COLO668 (cell line): ENCODE data around the gene ACP7.
"Not testable (repeated sequence)": the region's sequence is repeated elsewhere in the genome, so short reads cannot be mapped to it uniquely, and the experiment has no call there.

Source experiments
- DNase-seq: peaks from one replicate; lab custom pipeline; 2025; ENCODE audit not compliant: unreplicated experiment; lab: John Stamatoyannopoulos, UW

Gene ACP7, protein sequence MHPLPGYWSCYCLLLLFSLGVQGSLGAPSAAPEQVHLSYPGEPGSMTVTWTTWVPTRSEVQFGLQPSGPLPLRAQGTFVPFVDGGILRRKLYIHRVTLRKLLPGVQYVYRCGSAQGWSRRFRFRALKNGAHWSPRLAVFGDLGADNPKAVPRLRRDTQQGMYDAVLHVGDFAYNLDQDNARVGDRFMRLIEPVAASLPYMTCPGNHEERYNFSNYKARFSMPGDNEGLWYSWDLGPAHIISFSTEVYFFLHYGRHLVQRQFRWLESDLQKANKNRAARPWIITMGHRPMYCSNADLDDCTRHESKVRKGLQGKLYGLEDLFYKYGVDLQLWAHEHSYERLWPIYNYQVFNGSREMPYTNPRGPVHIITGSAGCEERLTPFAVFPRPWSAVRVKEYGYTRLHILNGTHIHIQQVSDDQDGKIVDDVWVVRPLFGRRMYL

DNA sequence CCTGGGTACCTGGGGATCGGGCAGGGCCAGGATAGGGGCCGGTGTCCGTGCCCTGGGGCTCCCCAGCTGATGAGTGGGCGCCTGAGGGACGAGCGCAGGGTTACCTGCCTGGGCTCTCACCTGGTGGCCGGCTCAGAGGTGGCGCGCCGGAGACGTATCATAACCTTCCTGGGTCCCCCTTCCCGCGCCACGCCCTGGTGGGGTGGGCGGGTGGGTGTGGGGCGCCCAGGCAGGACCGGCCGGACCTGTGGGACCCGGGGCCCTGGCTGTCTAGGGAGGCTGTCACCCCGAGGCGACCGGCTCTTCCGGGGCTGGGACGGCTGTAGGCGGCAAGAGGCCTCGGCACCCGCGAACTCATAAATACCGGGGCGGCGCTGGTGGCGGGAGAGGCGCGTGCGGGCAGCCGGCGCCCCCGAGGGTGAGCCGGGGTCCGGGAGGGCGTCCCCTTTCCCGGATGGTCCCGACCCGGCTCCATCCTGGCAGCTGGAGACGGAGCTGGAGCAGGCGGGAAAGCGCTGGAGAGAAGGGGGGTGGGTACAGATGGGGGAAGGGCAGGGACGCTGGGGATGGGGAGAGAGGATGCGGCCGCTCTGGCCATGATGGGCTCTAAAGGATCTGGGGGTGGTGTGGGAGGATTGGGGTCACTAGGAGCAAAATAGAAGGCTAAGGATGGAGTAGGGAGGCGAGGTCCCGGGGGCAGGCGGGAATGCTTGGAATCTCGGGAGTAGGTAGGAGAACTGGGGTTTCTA lies at the start of gene ACP7:
TSS of gene ACP7 (plus strand) at position 386 of the 749 bp plus-strand sequence. CDS start 902 bp downstream, outside the sequence.
- DNase-seq = no peak

DNA sequence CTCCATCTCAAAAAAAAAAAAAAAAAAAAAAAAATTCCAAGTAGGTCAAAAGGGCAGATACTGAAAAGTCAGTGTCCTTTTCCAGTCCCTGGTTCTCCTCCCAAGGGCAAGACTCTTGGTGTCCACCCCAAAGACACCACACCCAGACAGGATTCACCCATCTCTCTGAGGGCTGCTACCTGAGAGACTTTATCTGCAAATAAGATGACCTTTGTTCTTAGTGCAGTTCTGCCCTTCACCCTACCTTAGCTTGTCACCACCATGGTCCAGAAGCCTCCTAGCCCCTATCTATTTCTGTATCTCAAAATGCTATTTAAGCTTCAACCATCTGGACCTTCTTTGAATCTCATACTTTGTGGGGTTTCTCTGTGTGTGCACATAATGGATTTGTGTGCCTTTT lies 47.6 kb upstream of the ACP7 start:
- DNase-seq = no peak

DNA sequence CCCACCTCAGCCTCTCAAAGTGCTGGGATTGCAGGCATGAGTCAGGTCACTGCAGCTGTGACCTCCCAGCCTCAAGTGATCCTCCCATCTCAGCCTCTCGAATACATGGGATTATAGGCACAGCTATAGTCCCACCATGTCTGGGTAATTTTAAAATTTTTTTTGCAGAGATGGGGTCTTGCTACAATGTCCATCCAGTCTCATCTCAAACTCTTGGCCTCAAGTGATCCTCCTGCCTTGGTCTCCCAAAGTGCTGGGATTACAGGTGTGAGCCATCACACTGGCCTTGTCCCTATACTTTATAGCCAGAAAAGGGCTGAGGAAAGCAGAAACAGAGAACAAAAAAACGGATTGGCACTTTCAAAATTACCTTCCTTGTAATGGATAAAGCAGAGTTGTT lies 47.0 kb upstream of the ACP7 start:
- no peak for DNase-seq

DNA sequence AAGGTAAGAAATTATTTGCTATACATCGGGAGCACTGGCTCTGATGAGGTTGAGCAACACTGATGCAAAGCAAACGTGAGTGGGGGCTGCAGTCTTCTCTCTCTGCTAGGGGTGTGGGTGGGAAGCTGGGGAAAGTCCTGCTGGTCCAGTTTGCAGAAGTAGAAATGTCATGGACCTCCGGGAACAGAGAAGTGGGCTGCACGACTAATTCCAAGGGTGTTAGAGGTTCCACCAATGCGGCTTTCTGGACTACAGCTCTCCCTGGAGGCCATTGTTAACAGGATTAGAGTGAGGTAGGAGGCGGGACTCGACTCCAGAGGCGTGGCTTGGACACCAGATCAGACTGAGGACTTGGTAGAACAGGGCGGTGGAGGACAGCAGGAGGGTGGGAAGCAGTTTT lies 46.1 kb upstream of the ACP7 start:
- DNase-seq = no peak

DNA sequence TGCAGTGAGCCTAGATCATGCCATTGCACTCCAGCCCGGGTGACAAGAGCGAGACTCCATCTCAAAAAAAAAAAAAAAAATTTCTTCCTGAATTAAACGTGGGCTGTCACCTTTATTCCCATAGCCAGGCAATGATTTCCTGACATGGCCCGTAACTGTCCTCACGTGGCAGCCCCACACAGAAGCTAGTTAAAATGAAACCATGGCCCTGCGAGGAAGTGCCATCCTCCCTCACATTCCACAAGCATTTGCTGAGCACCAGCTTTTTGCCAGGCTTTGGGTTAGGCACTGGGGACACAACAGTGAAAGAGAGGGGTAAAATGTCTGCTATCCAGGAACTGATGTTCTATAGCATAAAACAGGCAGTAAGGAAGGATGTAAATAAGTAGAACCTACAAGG lies 38.7 kb upstream of the ACP7 start:
- no peak for DNase-seq

DNA sequence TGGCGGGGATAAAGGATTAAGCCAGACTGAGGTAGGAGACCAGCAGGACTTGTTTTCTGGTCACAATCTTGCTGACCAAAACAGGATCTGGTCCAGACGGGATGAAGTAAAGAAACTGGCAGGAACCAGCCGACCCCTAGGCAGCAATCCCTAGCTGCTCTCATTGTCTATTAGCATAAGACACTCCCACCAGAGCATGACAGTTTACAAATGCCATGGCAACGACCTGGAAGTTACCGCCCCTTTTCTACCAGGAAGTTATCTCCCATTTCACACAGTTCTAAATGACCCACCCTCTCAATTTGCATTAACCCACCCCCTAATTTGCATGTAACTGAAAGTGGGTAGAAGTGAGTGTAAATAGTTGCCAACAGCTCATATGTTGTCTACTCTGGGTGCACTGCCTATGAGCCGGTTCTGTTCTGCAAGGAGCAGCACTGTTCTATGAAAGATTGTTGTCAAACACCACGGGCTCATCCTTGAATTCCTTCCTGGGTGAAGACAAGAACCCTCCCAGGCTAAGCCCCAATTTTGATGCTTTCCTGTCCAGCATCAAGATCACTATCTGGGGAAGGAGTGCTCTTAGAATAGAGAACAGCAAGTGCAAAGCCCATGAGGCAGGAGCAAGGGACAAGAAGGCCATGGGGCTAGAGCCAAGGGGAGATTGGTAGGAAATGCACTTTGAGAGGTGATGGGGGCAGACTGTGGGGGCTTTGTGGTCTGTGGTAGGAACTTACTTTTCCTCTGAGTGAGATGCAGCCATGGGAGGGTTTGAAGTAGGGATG lies 37.9 kb upstream of the ACP7 start:
- no peak for DNase-seq

DNA sequence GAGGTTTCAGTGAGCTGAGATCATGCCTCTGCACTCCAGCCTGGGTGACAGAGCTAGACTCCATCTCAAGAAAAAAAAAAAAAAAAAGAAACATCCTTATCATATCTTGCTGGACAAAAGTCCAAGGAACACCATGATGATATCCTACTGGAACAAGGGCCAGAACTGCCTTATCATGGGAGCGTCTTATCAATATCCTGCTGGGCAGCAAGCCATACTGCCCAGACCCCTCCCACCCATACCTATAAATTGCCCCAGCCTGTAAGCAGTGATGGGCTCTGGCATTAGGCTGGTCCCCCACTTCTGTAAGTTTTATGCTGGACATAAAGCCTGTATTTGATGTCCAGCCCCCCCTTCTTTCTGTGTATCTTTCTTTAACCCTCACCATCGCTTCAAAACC lies 37.1 kb upstream of the ACP7 start:
- no peak for DNase-seq

DNA sequence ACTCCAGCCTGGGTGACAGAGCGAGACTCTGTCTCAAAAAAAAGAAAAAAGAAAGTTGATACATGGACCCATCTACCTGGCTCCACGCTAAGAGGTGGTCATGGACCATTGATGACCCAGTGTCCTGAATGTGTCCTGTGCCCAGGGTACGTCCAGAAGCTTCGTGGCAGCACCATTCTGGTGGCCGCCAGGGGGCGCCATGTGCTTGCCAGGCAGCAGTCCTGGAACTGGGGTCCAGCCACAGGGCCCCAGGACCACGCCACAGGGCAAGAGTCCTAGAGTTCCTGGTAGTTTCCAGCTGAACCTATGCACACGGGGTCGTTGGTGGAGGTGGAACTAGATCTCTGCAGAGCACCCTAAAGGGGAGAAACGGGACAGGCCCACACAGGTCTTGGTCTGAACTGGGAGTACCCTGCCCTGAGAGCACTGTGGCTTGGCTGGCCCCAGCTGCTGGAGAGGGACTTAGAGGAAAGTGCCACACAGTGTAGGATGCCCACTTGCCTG lies 31.9 kb upstream of the ACP7 start:
- DNase-seq = peak; percentile 40

DNA sequence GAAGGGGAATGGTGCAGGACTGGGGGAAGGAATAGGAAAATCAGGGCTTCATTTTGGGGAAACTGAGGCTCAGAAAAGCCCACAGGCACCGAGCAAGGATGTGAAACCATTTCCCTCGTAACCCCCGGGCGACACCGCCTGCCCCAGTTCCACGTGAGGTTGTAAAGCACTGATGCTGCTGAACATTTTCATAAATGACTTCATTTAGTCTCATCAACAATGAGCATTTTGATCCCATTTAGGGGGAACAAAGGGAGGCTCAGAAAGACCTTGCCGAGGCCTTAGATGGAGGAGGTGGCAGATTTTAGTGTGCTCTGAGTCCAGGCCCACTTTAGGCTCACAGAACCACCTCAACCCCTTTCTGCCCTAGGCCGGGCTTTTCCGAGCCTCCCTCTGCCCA lies 31.3 kb upstream of the ACP7 start:
- no peak for DNase-seq

DNA sequence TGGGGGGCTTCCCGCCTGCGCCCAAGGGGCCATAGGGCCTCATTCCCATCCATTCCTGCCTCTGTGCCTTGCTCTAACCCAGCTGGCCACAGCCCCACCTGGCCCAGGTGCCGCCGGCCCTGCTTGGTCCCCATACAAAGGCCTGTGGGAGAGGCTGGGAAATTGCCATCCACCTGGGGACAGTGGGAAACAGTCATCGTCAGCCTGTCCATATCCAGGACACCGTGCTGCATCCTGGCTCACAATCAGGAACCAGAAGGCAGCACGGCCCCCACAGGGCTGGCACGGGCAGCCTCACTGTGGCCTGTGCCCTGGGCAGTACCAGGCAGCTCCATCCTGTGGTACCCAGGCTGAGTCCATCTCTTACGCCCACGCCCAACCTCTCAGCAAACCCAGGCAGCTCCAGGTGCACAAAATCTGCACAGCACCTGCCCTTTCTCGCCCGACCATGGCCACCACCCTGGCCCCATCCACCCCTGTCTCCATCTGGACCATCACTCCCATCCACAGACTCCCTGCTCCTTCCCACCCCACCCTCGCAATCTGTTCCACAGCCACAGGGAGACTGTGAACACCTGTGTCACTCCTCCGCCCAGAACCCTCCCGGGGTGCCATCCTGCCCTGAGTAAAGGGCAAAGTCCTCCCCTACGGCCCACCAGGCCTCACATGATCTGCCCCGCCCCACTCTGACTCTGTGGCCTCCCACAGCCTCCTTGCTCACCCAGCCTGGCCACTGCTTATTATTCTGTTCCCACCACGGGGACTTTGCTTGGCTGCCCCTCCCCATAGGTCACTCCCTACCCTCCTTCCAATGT lies 30.7 kb upstream of the ACP7 start:
- DNase-seq = peak; percentile 44

DNA sequence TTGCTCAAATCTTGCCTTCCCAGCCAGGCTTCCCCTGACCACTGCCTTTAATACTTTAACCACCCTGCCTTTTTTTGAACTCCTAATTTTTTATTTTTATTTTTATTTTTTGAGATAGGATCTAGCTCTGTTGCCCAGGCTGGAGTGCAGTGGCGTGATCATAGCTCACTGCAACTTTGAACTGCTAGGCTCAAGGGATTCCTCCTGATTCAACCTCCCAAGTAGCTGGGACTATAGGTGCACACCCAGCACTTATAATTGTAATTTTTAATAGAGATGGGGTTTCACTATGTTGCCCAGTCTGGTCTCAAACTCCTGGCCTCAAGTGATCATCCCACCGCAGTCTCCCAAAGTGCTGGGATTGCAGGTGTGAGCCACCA lies 30.1 kb upstream of the ACP7 start:
- no peak for DNase-seq

DNA sequence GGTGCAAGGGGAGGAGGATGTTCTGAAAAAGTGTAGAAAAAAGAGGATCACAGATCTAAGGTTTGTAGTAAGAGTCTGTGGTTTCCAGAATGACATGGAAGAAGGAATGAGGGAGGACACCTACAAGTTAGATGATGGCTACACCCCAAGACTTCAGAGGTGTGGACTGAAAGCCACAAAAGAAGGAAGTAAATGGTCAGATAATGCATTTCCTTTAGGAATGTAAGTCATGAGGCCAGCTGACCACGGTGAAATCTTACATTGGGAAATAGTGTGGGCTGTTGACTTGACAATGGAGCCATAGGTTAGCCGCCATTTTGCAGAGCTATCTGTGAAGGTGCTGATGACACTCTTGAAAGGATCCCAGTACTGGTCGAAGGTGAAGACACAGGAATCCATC lies 26.6 kb upstream of the ACP7 start:
- DNase-seq = no peak

DNA sequence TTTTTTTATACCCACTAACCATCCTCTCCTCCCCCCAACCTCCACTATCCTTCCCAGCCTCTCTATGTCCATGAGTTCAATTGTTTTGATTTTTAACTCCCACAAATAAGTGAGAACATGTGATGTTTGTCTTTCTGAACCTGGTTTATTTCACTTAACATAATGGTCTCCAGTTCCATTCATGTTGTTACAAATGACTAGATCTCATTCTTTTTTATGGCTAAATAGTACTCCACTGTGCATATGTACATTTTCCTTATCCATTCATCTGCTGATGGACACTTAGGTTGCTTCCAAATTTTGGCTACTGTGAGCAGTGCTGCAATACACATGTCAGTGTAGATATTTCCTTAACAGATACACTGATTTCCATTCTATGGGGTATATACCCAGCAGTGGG lies 24.9 kb upstream of the ACP7 start:
- no peak for DNase-seq

DNA sequence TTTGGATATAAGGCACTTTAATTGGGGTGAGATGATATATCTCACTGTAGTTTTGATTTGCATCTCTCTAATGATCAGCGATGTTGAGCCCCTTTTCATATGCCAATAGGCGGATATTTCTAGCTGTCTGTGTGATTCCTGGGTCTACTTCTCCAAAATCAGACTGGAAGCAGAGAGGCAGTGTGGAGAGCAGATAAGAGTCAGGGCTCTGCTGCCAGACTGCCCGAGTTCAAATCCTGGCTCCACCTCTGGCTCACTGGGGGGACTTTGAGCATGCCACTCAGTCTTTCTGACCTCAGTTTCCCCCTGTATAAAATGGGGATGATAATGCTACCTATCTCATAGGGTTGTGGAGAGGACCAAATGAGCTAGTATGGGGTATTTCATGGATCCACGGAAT lies 24.0 kb upstream of the ACP7 start:
- DNase-seq = no peak

DNA sequence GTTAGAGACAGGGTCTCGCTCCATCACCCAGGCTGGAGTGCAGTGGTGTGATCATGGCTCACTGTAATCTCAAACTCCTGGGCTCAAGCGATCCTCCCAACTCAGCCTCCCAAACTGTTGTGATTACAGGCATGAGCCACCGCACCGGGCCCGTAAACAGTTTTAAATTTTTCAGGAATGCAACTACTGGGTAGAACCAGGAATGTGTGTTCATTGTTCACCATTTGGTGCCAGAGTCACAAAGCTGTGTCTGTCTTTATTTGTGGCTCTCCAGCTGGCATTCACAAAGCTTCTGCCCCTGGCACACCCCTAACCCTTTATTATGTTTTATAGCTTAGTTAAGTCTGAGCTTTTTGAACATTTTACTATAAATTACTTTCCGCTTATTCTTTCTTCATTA lies 19.8 kb upstream of the ACP7 start:
- no peak for DNase-seq

DNA sequence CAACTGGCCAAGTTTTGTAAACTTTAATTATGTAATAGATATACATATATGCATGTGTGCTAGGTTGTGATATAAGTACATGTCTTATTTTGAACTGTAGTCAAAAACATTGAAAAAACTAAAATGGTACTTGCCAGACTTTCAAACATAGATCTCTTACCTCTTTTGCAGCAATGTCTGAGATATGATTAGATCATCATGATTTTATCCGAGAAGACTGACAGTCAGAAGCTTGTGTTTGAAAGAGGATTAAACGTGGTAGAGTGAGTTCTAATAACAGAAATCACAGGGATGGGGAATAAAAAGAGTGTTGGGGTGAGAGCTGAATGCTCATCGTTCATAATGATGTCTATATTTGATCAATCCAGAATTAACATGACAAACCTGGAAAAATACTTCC lies 18.2 kb upstream of the ACP7 start:
- DNase-seq = no peak

DNA sequence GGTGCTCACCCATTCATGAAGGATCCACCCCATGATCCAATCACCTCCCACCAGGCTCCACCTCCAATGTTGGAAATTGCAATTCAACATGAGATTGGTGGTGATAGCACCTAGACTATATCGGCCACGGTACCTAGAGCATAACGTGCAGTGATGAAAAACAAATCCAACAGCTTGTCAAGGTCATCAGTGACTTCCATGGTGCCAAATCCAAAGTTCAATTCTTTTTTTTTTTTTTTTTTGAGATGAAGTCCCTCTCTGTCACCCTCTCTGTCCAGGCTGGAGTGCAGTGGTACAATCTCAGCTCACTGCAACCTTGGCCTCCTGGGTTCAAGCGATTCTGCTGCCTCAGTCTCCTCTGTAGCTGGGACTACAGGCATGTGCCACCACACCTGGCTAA lies 17.1 kb upstream of the ACP7 start:
- DNase-seq = no peak

DNA sequence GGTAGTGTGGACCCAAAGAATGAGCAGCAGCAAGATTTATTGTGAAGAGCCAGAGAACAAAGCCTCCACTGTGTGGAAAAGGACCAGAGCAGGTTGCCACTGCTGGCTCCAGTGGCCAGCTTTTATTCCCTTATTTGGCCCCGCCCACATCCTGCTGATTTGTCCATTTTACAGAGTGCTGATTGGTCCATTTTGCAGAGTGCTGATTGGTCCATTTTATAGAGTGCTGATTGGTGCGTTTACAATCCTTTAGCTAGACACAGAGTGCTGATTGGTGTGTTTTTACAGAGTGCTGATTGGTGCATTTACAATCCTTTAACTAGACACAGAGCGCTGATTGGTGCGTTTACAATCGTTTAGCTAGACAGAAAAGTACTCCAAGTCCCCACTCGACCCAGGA lies 15.9 kb upstream of the ACP7 start:
- not testable (repeated sequence) for DNase-seq

DNA sequence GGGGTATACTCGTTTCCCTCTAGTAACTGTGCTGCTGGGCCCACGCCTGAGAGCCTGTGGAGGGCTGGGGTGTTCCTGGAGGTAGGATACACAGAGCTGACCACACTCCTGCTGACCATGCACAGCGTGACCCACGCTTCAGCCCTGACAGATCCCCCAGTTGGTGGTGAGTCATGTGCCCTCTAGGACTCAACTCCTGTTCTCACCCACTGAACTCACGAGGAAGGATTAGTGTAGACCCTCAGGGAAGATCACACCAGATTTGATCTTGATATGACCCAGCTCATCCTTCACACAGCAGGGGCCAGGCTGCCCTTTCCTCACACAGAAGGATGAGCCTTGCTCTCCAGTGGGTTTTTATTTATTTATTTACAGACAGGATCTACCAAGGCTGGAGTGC lies 13.3 kb upstream of the ACP7 start:
- no peak for DNase-seq

DNA sequence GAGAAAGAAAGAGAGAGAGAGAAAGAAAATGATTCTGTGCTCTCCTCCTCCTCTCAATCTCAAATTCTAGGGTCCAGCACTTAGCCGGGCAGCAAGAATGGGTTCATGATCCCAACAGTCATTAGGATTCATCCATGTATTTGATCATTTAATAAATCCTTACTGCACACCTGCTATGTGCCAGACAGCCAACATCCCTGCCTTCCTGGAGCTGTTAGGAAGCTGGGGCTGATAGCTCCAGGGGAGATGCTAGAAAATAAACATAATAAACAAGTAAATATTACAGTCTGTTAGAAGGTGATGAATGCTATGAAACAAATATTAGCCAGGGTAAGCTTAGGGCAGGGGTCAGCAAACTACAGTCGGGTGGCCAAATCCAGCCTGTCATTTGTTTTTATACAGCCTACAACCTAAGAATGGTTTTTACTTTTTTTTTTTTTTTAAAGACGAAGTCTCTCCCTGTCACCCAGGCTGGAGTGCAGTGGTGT lies 9.9 kb upstream of the ACP7 start:
- no peak for DNase-seq

DNA sequence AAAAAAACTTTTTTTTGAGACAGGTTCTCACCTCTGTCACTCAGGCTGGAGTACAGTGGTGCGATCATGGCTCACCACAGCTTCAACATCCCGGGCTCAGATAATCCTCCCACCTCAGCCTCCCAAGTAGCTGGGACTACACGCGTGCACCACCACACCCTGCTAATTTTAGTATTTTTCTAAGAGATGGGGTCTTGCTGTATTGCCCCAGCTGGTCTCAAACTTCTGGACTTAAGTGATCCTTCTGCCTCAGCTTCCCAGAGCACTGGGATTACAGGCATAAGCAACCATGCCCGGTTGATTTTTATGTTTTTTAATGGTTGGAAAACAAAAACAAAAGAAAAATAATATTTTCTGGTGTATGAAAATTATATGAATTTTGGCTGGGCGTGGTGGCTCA lies 9.2 kb upstream of the ACP7 start:
- DNase-seq = no peak
